NT2/D1 (cell line): Measurements from ENCODE around the gene CNPY2.

Source experiments
- SUZ12 ChIP-seq: IDR thresholded peaks from 2 replicates; pipeline ENCODE4 v1.6.1; 2011; ENCODE audit not compliant: insufficient read length, insufficient read depth; ENCODE audit errors: extremely low read depth
- YY1 ChIP-seq: IDR thresholded peaks from 2 replicates; pipeline ENCODE4 v1.6.1; 2011; ENCODE audit not compliant: insufficient read length, insufficient read depth
- ZNF274 ChIP-seq: IDR thresholded peaks from 2 replicates; pipeline ENCODE4 v1.6.1; 2011; ENCODE audit warnings: mild to moderate bottlenecking, low read depth, low read length

GRCh38 chr12:56315249-56315621, 553 bp downstream of the CNPY2 start:
- no peak for TF ChIP-seq SUZ12
- no peak for TF ChIP-seq YY1
- TF ChIP-seq ZNF274, result no peak
